HT1080 (cell line): ENCODE data around the gene HLA-DPA1. TPM values are rescaled to one million over a fixed set of nuclear protein-coding genes. Genes with fewer than 3 reads are reported as not detected.
A peak's percentile ranks its signal among the peaks of the same experiment; 100 is the strongest.

Experiments used
- DNase-seq: peaks from one replicate; pipeline ENCODE4 v3.0.0-alpha.2; 2015; ENCODE audit warnings: low read depth
- total RNA-seq: library from RNA; depleted of rRNA; stranded (reverse); fragments of >200 nt; shearing (Covaris generic); gene quantifications from 2 replicates; pipeline ENCODE4 v1.2.3, GENCODE V29; 2014; rRNA removed

Gene HLA-DPA1
- total RNA-seq, 1 experiment from 2014 or later = 2.2 TPM

DNA sequence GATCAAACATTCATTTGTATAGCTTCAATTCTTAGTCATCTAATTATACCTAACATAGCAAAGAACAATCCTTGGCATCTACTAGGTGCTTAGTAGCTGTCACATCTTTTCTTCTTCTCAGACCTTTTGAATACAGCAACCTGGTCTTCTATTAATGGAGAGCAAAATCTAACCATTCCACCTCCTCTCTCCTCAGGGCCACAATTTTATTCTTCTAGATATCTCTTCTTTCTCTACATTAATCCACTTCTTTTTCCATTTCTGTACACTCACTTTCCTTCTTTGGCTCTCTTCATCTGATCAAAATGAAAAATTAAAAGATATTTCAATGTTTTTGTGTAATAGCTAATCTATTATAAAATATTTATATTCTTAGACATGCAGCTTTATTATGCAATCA, 55.0 kb downstream of the HLA-DPA1 start:
- DNase-seq = no peak

DNA sequence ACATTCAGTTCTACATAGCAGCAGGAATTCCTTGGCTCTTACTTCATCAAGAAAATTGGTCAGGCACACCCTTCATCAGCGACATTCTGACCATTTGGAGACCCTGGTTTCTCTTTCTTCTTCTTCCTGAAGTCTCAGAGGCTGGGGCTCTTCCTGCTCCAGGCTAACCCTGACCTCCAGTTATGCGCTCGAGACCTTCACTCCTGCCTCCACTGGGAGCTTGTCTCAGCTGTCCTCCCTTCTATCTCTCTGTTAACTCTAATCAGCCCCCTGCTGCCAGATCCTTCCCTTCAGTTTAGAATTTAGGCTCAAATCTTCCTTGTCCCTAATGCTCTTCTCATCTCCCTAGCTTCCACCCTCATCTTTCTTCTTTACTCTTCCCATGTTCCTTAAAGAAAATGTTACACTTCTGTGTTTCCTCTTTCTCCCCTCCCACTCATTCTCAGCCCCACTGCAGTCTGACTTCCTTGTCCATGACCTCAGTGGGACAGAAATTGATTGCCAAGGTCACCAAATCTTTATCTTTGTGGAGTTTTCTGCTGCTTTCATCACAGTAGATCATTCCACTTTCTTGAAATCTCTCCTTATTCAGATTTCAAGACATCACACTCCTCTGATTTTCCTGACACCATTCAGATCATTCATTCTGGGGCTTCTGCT, 55.6 kb downstream of the HLA-DPA1 start:
- no peak for DNase-seq

DNA sequence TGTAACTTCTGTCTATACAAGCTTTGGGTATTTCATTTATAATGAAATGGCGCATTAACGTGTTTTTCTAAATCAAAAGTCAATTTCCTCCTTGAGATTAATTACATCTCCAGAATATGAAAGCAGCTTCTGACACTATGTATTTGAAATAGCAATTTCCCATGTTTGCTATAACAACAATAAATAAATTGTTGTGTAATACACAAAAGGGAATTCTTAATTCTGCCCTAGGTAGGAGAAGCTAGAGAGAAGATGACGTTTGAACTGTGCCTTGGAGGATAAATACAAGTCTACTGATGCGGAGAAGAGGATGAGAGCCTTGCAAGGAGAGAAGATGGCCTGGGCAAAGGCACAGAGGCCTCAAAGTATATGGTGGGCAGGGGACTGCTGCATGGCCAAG, 56.4 kb downstream of the HLA-DPA1 start:
- DNase-seq = no peak

DNA sequence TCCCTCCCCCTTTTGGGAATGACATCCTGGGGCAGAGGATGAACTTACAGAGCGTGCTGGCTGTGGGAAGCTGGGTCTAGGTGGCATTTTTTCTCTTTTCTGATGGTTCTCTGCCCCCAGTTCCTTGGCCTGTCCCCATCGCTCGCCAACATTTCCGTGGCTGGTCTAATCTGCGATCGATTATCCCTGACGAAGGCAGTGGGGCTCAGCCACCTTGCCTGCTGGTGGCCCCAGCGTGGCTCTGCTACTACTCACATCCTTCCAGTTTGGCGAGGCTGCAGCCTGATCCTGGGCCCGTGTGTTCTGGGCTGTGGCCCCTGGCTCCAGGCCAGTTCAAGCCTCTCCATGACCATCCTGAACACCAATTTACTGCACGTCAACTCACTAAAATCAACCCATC, 57.7 kb downstream of the HLA-DPA1 start:
- no peak for DNase-seq

DNA sequence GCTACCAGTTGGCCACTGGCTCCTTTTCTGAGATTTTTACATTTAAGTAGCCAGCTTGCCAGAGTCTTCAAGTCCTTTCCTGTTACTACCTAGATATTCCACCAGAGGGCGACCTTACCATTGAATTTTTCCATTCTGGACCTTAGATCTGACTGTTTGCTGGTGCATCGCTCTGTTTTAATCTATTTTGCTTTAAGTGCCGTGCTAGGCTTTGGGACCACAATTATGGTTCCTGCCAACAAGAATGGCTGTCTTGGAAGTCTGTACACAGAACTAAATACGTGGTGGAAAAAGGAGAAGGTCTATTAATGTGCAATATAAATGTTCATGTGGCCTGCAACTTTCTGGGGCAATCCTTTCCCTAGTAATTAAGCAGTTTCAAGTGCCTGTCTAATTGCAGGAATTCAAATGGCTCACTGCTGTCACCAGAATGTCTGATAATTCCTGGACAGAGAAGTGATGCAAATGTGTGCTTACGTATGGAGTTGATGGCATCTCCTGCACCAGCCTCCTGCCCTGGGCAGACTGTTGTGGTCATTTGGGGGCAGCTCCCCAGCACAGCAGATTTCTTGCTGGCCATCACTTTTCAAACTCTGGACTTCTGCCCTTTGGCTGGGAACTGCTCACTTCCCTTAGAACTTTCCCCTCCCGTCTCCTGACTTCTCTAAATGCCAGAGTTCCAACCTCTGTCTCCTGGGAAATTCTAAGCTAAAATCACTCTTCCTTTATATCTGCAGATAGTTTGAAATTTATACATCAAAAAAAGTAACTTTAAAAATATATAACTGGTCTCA, 58.4 kb downstream of the HLA-DPA1 start:
- peak; percentile 64 for DNase-seq

Other genes with a start within 250 kb of the HLA-DPA1 start
- 89.3 and 104 TPM in 2 replicates for gene TAP2, start 234.9 kb downstream of the HLA-DPA1 start, total RNA-seq
- 46.2 and 52.4 TPM in 2 replicates for gene PSMB8, start 229.6 kb downstream of the HLA-DPA1 start, total RNA-seq
- 28.1 and 32.0 TPM in 2 replicates for gene TAP1, start 219.9 kb downstream of the HLA-DPA1 start, total RNA-seq
- 16.5 and 32.5 TPM in 2 replicates for gene PSMB9, start 219.5 kb downstream of the HLA-DPA1 start, total RNA-seq
- 0.07 and 0.16 TPM in 2 replicates for gene HLA-DMB, start 132.6 kb downstream of the HLA-DPA1 start, total RNA-seq
- 3.4 and 3.9 TPM in 2 replicates for gene HLA-DMA, start 120.6 kb downstream of the HLA-DPA1 start, total RNA-seq
- 119 and 125 TPM in 2 replicates for gene BRD2, start 105.1 kb downstream of the HLA-DPA1 start, total RNA-seq
- not detected in 2 replicates for gene HLA-DOA, start 64.1 kb downstream of the HLA-DPA1 start, total RNA-seq
- gene HLA-DPB1, start 2.3 kb upstream of the HLA-DPA1 start, total RNA-seq = 12.7 and 33.5 TPM in 2 replicates
- gene COL11A2, start 118.8 kb upstream of the HLA-DPA1 start, total RNA-seq = 0.71 and 0.77 TPM in 2 replicates
- gene RXRB, start 127.0 kb upstream of the HLA-DPA1 start, total RNA-seq = 30.7 and 32.5 TPM in 2 replicates
- 94.6 and 121 TPM in 2 replicates for gene SLC39A7, start 127.2 kb upstream of the HLA-DPA1 start, total RNA-seq
- 5.3 and 5.6 TPM in 2 replicates for gene HSD17B8, start 131.0 kb upstream of the HLA-DPA1 start, total RNA-seq
- gene RING1, start 134.9 kb upstream of the HLA-DPA1 start, total RNA-seq = 32.1 and 37.0 TPM in 2 replicates
- gene VPS52, start 198.2 kb upstream of the HLA-DPA1 start, total RNA-seq = 30.9 and 38.2 TPM in 2 replicates
- 3,065 and 5,472 TPM in 2 replicates for gene RPS18, start 198.4 kb upstream of the HLA-DPA1 start, total RNA-seq
- gene B3GALT4, start 203.5 kb upstream of the HLA-DPA1 start, total RNA-seq = 1.2 TPM in 2 replicates
- gene WDR46, start 215.6 kb upstream of the HLA-DPA1 start, total RNA-seq = 170 and 256 TPM in 2 replicates
- gene PFDN6, start 216.0 kb upstream of the HLA-DPA1 start, total RNA-seq = 194 and 225 TPM in 2 replicates
- gene RGL2, start 225.3 kb upstream of the HLA-DPA1 start, total RNA-seq = 37.3 and 37.6 TPM in 2 replicates
- 42.4 and 68.0 TPM in 2 replicates for gene TAPBP, start 240.4 kb upstream of the HLA-DPA1 start, total RNA-seq
- gene ZBTB22, start 244.1 kb upstream of the HLA-DPA1 start, total RNA-seq = 10.9 and 12.4 TPM in 2 replicates
- 108 and 114 TPM in 2 replicates for gene DAXX, start 249.3 kb upstream of the HLA-DPA1 start, total RNA-seq